Esophagus muscularis mucosa (tissue), 3 donors: ENCODE data around the gene DISP3.

Experiments
- POLR2A ChIP-seq: fragments of 450-650 bp; IDR thresholded peaks from one replicate; pipeline ENCODE4 v1.6.1; 2017; ENCODE audit warnings: antibody characterized with exemption, moderate library complexity, mild to moderate bottlenecking, low read depth
- TF ChIP-seq, protein P1 (sequence below), 3 experiments: fragments of 200-600 bp in 2 of 3; fragments of 450-650 bp in 1 of 3; sonication (generic) in 2 of 3; IDR thresholded peaks; one replicate each; pipeline ENCODE4 v1.5.1; 2017 to 2019; ENCODE audit warnings: antibody characterized with exemption in 3 of 3, mild to moderate bottlenecking in 2 of 3, moderate library complexity in 1 of 3

DNA sequence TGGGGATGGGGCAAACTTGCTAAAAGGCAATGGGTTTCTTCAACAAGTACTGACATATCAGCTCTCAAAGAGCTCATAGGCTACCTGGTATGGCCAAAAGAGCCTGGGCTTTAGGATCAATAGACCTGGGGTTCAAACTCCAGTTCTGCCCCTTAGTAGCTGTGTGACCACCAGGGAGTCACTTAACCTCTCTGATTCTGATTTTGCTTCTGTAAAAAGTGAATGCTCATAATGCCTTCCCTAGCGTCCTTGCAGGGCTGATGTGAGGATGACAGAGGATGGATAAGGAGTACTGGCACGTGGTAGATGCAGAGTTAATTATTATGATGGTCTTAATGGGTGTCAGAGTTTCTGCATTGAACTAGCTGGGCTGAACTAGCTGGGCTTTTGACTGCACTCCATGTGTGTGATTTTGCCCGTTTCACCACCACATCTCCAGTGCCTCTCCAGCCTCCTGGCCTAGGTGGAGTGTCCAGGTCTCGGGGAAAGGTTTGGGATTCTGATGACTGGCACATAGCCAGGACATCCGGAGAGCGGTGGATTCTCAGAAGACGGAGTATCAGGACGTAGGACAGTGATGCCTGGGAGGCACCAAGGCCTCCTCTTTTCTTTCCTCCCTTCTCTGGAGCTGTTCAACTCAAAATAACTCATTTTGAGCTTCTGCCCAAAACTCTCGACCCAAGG is 15.2 kb downstream of the DISP3 start:
- TF ChIP-seq, protein P1, sequence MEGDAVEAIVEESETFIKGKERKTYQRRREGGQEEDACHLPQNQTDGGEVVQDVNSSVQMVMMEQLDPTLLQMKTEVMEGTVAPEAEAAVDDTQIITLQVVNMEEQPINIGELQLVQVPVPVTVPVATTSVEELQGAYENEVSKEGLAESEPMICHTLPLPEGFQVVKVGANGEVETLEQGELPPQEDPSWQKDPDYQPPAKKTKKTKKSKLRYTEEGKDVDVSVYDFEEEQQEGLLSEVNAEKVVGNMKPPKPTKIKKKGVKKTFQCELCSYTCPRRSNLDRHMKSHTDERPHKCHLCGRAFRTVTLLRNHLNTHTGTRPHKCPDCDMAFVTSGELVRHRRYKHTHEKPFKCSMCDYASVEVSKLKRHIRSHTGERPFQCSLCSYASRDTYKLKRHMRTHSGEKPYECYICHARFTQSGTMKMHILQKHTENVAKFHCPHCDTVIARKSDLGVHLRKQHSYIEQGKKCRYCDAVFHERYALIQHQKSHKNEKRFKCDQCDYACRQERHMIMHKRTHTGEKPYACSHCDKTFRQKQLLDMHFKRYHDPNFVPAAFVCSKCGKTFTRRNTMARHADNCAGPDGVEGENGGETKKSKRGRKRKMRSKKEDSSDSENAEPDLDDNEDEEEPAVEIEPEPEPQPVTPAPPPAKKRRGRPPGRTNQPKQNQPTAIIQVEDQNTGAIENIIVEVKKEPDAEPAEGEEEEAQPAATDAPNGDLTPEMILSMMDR (IDR thresholded peaks at IDR 0.05), result no peak
- no peak for TF ChIP-seq POLR2A
